Activated gamma-delta T cell (primary cell): ENCODE measurements around the gene ANGPTL7.
"Not testable (repeated sequence)": the region's sequence is repeated elsewhere in the genome, so short reads cannot be mapped to it uniquely, and the experiment has no call there.

ENCODE experiments used
- DNase-seq: peaks from one replicate; lab custom pipeline; 2025; lab: John Stamatoyannopoulos, UW
- total RNA-seq, 2 donors: gene quantifications; one replicate each; lab custom pipeline; 2026; lab: John Stamatoyannopoulos, UW

The ANGPTL7 gene
- 0 reads per million in 2 donors for total RNA-seq

DNA sequence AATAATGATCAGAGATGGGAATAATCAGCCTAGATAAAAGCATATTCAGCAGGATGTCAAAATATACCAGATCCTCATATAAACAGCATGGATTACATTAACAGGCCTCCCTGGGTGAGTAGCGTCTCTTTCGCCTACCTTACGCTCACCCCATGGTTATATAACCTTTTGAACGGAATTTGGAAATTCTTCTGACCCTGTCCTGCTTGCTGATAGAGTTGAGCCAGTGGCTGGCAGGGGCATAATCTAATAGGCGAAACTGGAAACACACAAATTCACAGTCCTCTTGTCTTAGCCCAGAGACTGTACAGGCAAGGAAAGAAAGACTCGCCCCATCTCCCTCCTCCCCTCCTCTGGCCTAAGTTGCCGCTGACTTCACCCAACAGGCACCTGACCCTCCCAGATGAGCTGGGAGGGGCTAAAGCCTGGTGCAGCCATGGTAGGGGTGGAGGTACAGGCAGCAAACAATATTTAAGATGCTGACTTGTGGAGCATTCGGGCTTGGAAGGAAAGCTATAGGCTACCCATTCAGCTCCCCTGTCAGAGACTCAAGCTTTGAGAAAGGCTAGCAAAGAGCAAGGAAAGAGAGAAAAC, at the start of gene ANGPTL7:
ANGPTL7 (plus strand) TSS at position 498 of the 594 bp plus-strand sequence. CDS start 225 bp downstream, outside the sequence.
- no peak for DNase-seq

DNA sequence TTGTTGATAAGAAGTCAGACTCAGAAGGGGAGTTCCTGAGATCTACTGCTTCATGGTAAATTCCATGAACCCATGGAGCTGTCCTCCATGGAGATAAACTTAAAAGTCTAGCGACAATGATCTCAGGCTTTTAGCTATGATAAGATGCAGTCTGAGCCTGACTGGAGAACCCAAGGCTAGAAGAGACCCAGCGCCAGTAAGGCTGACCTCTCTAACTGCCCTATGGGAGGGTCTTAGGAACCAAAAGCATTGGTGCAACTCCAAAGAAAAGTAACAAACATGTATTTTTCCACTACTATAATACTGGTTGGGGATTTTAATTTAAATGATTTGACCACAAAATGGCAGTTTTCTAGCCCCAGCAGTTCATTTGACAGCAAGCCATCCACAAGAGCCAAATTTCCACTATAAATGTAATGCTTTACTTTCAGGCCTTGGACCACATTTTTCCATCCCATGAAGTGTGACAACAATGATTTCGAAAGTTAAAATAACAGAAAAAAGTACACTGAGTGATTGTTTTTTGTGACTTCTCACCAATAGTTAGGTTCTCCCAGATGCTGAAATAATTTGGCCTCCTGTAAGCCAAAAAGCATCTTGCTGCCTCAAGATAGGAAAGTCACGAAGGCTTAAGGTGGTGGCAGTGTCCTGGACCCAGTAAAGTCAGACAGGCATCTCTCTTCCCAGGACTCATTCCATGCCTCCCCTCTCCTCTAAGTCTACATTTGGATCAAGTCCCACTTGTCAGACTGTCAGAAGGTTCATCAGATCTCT, 46.4 kb upstream of the ANGPTL7 start:
- no peak for DNase-seq

GRCh38 chr1:11143401-11143800, 45.8 kb upstream of the ANGPTL7 start:
- no peak for DNase-seq

- DNase-seq: no peak
These were observed 45.2 kb upstream of the ANGPTL7 start for GRCh38 chr1:11143907-11144306.

DNA sequence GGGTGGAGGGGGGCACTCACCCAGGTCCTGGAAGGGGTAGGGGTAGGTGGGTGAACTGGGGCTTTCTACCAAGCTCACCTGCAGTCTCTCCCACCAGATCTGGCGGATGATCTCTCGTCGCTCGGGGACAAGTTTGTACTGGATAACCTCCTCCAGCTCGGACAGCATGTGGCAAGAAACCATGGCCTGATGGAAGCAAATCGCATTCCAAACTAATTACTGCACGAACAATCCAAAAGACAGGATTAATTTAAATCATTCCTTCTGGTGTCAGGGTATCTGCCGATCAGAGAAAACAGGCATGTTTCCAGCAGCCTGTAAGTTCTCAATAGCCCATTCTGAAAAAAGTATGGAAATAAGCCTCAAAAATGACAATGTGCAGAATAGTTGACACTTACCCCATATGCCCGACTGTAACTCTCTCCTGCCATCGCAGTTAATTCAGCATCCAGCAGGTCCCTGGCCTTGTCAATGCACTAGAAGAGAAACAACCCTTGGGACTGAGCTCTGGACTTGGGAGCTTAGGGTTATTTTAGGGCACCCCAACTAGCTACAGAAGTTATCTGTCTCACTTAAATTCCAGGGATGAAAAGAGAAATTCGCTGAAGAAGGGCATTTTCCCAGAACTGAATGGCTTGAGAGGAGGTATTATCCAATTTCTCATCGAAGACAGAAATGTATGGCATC, 44.4 kb upstream of the ANGPTL7 start:
- no peak for DNase-seq

DNA sequence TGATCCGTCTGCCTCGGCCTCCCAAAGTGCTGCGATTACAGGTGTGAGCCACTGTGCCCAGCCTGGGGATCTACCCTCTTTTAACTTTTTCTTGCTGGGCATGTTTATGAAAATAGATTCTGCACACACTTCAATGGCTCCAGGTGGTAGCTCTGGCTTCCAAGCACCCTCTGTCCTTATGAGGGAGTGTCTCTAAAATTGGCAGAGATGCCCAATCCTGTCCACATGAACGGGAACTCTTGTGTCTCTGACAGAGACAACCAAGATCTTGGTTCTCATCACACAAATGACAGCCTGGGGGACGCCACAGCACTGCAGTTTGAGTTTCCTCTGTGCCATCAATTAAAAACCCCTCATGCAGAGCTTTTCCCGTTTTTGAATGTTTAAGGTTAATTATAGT, 43.4 kb upstream of the ANGPTL7 start:
- DNase-seq: no peak

DNA sequence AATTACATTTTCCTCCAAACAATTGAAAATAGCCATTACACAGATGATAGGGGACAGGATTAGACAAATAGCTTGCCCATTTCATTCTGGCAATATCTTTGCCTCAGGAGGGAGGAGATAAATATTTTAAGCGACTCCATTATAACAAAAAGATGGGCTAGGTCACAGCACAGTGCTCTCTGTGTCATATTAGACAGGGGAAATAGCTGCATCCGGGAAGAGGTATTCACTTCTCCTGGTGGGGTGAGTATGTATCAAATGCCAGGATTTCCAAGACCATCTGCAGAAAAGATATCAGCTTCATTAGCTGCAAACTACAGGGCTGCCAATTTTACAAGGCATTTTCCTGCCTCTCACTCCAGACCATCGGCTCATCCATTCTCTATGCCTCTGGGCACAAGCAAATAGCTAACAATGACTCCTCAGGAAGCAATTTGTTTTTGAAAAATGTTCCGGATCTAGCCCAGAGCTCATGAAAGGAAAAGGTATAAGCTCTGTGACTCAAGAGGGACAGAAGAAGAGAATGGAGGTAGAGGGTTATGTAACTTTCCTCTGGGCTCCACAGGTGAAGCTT, 41.9 kb upstream of the ANGPTL7 start:
- no peak for DNase-seq

DNA sequence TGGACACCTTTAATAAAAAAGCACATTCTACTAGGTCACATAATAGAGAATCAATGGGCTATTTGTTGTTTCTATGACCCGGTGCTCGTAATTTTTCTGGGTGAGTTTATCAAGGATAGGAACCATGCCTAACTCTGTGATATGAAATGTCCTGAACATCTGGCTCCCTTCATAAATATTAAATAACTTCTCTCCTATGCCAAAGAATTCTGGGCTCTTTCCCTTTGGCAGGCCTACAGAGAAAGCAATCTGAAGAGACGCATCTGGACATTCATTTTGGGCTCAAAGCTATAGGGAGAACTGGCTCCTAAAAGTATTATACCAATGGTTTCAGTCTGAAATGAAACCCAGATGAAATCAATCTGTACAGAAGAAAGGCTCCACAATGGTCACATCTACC, 38.8 kb upstream of the ANGPTL7 start:
- DNase-seq: no peak

DNA sequence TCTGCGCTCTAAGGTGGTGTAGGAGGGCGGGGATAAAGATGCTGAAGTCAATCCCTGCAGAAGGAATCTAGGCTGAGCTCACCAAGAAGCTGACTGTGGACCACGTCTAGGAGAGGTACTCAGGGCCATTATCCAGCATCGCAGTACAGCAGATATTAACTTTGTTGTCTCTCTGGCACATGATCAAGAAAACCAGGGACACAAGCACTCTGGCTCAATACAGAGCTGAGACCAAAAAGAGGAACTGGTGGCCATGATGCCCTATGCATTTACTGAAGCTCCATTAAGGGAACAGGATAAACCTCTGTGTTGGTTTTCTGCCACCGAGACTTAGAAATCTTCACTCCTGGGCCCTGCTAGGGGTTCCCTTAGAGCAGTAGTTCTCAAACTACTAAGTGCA, 38.0 kb upstream of the ANGPTL7 start:
- DNase-seq: no peak

DNA sequence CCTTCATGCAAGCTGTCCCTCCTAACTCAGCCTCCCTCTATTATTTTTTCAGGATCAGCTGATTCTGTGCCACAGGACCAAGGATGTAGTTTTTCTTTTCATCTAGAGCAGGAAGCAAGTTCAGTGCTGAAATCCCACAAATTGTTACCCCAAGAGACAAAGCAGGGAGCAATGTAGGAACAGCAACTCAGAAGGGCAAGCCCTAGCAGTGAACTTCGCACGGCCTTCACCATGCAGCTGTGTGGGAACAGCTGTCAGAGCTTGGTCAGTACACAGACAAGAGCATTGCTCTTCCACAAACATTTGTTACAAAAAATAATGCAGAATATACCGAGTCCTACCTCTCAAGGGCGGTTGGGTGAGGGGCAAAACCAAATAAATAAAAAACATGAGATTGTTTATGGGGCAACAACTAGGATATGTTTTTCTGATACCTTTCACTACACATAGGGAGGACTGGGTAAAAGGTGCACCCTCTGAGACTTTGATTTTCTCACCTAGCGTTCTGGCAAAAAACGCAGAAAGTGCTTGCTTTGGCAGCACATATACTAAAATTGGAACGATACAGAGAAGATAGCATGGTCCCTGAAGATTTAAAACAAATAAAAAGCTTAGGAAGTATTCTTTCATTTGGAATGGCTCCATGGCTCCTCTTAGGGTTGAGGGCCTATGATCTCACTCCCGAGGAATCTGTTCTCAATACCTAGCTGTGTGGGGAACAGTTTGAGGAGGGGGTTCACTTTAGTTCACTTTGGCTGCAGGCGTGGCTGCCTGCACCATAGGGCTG, 37.1 kb upstream of the ANGPTL7 start:
- no peak for DNase-seq

DNA sequence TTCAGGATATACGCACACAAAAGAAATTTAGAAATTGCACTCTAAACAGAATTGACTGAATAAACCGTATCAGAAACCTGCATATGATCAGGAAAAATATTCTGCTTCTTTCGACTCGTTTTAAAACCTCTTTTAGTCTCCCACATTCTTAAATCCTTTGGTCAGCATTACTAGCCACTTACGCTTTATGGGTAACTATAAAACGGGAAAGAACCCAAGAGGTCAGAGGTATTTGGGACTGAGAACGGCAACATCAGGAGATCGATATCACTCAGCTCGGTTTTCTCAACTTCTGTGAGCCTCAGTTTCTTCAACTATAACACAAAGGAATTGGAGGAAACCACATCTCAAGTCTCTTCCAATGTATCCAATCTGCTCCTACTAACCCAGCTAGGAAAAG, 36.4 kb upstream of the ANGPTL7 start:
- DNase-seq: no peak

- no peak for DNase-seq
These were observed 36.0 kb upstream of the ANGPTL7 start for GRCh38 chr1:11153184-11153583.

DNA sequence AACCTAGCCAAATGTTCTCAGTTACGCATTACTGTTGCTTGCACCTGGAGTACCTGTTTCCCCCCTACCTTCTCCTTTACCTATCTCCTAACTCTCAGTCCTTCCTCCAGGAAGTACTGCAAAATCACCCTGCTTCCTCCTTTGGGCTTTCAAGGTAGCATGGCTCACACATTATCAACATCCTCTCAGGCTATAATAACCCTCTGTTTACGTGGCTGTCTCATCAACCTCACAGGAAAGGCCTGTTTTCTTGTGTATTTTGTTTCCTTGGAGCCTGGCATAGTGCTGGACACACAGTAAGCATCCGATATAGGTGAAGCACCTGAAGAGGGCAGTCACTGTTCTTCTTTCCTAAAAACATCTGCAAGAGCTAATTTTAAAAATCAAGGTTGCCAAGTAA, 32.7 kb upstream of the ANGPTL7 start:
- DNase-seq: no peak

- no peak for DNase-seq
These were observed 32.2 kb upstream of the ANGPTL7 start for GRCh38 chr1:11156963-11157362.

DNA sequence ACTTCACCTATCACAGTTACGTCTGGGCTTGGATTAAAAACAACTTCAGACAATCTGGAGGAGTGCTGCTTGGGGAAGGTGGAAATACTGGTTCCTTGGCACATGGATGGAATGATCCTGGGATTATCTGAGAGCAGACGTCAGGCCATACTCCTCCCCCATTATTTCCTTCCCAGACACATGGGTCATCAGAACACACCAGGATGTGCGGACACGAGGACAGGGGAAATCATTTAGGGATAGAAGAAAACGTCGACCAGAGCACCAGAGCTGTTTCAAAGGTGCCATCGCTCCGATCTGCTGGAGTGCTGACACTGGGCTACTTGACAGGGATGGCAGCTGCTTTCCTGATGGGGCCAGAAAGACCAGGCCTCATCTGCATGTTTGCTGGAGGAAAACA, 31.8 kb upstream of the ANGPTL7 start:
- DNase-seq: no peak

DNA sequence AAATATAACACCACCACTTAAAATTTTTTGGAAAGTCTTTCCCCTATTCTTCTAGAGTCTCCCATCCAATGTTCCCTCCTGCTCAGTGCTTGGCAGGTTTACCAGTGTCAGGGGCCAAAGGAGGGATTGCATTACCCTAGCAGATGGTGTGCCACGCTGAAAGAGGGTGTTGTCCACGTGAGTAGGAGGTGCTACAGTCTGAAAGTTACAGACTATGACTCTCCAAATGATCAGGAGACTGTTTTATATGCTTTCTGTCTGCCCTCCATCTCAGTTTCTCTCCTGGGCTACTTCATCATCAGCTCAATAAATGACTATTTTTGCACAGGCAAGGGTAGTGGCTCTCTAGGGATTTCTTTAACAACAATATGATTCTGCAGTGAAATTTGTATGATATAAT, 31.3 kb upstream of the ANGPTL7 start:
- no peak for DNase-seq

GRCh38 chr1:11158291-11158690, 30.9 kb upstream of the ANGPTL7 start:
- no peak for DNase-seq

GRCh38 chr1:11158720-11159321, 30.3 kb upstream of the ANGPTL7 start:
- DNase-seq: no peak

- not testable (repeated sequence) for DNase-seq
These were observed 26.4 kb upstream of the ANGPTL7 start for GRCh38 chr1:11162752-11163151.

GRCh38 chr1:11166744-11167143, 22.4 kb upstream of the ANGPTL7 start:
- not testable (repeated sequence) for DNase-seq

- no peak for DNase-seq
These were observed 20.4 kb upstream of the ANGPTL7 start for GRCh38 chr1:11168731-11169130.
